Measurements from ENCODE around the gene ATP23. TPM values are rescaled to one million over a fixed set of nuclear protein-coding genes. Genes with fewer than 3 reads are reported as not detected.

Gene ATP23
- total RNA-seq, 1 experiment from 2014 or later: 15.3 TPM

DNA sequence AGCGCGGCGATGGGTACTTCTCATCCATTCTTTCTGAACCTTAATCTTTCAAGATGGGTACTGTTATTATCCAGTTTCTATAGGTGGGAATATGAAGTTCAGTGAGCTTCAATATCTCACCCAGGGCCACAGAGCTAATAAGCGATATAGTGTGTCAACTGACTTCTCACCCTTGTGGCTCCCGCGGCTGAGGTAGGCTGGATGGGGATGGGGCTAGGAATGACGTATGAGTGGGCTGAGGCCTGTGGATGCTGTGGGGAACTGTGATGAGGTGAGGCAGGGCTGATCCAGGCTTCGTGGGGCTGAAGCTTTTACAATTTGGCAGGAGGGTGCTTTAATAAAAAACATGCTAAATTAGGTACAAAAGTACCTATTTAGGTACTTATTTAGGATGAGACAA is 32.9 kb upstream of the ATP23 start:
- no peak for DNase-seq (ENCODE audit: low read depth)

DNA sequence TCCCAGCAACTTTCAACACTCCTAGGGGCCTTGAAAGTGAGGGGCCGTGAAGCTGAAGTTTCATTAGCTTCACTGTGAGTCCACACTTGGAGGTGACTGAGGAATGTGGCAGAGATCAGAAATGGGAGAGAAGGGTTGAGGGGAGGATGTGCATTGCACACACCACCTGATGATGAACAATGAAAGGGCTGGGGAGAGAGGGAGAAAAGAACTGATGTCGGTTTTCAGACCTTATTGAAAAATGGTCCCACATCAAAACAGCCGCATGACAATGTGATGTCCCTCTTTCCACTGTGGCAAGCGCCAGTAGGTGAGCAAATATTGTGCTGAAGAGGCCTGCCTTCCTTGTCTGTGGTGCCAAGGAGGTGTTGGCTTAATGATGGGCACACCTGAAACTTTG is 32.3 kb upstream of the ATP23 start:
- DNase-seq (ENCODE audit: low read depth): no peak

DNA sequence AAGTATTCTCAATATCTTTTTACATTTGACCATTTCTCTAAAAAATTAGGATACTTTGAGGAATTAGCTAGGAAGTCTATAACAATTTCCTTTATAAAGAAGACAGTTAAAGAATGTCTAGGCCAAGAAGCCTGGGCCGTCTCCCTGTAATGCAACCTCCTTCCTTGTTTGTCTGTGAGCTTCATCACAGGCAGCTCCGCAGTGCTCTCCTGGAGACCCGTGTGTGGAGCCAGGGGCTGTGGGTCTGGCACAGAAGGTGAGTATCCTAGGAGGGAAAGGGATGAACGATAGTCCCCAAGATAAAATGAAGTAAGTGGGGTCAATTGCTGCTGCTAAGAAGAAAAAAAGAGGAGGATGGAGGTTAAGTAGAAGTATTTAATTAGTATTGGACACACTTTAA is 31.8 kb upstream of the ATP23 start:
- no peak for DNase-seq (ENCODE audit: low read depth)

DNA sequence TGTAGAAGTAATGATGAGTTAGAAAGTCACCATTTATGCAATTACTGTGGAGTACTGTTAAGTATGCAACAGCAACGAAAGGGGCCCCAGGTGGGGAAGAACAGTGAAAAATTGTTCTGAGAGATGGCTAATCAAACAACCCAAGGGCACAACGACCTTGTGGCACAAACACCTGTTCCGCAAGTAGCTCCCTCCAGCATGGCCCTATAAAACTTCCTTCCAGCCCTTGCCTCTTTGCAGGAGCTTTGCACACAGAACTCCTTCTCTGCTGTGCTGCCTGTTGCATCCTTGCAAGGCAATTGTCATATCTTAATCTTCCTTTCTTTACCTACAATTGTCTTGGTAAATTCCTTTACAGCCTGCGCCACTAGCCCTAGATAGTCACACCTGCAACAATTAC is 23.2 kb upstream of the ATP23 start:
- DNase-seq (ENCODE audit: low read depth): no peak

DNA sequence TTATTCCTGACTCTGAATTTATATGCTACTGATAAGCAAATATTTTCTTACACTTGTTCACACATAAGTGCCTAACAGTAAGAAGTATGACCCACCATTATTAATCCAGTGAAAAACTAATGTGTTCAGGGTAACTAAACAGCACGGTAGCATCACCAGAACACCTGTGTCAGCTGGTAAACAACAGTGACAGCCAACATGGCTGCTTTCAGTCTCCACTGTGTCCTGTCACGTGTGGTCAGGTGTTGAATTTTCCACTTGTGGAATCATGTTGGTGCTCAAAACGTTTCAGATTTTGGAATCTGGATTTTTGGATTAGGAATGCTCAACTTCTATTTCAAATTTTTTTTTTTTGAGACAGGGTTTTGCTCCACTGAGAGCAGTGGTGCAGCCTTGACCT is 14.3 kb upstream of the ATP23 start:
- no peak for DNase-seq (ENCODE audit: low read depth)

DNA sequence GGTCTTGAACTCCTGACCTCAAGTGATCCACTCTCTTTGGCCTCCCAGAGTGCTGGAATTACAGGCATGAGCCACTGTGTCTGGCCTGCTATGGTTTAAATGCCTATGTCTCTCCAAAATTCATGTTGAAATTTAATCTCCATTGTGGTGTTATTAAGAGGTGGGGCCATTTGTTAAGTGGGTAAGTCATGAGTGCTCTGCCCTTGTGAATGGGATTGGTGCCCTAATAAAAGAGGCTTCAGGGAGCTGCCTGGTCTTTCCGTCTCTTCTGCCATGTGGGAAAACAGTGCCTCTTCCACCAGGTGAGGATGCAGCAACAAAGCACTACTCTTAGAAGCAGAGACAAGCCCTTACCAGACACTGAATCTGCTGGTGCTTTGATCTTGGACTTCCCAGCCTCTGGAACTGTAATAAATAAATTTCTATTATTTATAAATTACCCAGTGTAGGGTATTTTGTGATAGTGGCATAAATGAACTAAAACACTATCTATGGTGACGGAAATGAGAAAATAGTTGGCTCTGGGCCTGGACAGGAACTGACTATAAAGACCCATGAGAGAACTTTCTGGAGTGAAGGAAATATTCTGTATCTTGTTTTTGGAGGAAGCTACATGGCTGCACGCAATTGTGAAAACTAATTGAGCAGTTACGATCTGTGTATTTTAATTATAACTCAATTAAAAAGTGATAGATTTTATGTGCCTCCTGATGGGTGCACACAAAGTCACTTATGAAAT is 12.1 kb upstream of the ATP23 start:
- no peak for DNase-seq (ENCODE audit: low read depth)

DNA sequence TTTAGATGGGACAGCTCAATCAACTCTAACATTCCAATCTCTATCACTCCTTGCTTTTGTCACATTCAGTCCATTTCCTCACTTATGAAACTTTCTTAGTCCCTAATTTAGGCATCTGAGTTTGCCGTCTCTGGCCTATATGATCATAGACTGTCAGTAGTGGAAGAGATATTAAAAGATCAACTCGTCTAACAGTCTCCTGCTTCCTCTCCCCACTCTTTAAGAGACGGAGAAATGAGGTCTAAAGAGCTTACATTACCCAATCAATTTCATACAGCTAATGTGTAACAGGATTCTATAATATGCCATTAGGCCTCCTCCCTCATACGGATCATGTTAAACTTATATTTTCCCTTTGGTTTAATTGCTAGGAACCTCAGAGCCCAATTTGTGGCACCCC is 6.5 kb upstream of the ATP23 start:
- no peak for DNase-seq (ENCODE audit: low read depth)

DNA sequence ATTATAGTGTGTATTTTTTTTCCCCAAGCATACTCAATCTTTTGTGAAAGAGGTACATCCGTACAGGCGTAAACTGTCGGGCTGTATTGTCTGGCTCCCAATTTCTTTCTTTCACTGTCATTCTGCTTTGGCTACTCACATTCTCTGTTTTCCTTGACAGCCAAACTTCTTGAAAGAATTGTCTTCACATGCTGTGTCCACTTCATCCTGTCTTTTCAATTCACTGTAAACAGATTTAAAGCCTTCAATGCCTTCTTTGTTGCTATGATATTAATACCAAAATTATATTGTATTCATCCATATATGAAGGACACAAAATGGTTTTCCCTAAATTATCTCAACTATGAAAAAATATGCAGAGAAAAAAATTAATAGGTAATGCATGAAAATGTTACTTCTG is 6.0 kb upstream of the ATP23 start:
- no peak for DNase-seq (ENCODE audit: low read depth)

DNA sequence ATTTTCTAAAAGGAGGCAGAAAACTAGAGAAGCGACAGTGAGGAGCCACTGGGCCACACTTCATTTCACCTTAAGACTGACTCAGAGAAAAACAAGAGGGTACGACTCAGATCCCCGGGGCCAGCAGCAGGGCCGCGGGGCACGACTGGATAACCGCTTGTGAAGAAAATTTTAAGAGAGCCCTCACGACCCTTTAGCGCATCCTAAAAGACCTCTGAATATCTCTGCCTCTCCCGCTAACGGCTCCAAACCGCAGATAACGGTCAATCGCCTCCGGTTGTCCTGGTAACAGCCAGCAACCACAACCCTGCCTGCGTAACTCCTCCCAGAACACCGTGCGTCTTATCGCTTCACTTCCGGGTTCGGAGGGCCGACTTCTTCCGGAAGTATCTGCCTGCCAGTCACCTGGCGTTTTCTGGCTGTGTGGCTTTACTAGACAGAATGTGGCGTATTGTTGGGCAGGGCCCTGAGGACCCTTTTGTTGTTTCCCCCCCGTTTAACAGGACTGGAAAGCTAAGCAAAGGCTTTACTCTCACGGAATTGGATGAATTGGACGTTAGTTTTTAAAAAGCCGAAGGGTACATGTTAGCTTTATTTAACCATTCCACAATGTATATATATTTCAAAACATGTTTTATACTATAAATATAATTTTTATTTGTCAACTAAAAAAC is 5.4 kb upstream of the ATP23 start:
- DNase-seq (ENCODE audit: low read depth): peak; percentile 96

DNA sequence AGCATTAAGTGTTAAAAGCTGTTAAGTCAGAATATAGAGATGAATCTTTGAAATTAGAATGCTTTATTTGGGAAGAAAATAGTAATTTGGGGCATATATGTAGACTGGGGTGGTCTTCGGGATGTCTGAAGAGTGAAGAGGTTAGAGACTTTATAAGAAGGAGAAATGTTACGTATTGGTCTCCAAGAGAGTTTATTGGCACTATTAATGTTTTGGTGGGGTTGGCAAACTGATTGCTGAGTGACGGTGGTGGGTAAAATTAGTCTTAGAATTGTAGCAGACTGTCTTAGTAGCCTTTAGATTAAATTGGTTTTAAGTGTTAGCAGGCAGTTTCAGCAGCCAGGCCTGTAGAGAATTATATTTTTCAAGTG is 4.9 kb upstream of the ATP23 start:
- DNase-seq (ENCODE audit: low read depth): no peak

DNA sequence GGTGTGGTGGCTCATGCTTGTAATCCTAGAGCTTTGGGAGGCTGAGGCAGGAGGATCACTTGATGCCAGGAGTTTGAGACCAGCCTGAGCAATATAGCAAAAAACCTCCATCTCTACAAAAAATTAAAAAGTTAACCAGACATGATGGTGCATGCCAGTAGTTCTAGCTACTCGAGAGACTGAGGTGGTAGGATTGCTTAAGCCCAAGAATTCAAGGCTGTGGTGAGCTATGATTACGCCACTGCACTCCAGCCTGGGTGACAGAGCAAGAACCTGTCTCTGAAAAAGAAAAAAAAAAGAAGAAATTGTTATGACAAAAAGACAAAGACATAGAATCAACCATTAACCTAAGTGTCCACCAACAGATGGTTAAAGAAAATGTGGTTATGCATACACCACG is 2.1 kb upstream of the ATP23 start:
- DNase-seq (ENCODE audit: low read depth): no peak

DNA sequence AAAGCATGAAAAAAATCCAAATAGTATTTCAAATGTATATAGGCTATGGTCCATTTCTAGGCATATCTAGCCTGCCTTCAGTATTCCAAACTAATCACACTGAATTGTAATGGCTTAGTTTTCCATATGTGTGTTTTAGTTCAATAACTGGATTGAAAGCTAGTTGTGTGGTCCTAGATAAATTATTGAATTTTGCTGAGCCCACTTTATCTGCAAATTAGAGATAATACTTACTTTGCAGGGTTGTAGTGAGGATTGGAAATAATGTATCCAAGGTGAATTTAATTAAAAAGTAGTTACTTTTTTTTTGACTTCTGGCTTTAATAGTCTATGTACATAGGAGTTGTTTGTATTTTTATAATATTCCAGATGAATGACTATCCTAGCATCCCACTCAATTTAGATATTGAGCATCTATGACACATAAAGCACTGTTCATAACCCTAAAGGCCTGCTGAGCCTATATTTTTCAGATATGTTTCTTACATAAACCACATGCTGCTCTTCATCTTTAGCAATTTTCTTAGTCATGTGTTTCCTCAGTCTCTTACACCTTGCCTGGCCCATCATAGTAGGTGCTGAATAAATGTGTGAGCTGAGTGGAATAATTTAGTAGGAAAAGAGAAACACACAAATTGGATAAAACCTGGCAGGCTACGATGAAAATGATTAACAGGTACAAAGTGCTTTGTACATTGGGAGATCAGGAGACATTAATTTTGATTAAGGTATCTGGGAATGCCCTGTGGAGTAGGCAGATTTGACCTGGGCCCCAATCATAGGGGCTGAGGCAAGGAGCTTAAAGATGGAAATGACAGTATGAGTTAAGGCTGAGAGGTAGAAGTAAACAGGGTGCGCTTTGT is 1.1 kb upstream of the ATP23 start:
- no peak for DNase-seq (ENCODE audit: low read depth)

DNA sequence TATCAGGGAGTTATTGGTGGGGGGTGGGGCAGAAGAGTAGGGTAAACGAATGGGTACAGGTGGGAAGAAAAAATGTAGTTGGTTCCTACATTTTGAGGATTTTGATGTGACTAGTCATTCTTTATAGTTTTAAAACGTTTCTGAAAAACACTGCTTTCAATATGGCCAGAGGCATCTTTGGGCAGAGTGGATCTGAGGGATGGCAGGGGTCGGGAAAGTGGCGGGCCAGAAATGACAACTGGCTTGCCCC is 527 bp upstream of the ATP23 start:
- no peak for DNase-seq (ENCODE audit: low read depth)

DNA sequence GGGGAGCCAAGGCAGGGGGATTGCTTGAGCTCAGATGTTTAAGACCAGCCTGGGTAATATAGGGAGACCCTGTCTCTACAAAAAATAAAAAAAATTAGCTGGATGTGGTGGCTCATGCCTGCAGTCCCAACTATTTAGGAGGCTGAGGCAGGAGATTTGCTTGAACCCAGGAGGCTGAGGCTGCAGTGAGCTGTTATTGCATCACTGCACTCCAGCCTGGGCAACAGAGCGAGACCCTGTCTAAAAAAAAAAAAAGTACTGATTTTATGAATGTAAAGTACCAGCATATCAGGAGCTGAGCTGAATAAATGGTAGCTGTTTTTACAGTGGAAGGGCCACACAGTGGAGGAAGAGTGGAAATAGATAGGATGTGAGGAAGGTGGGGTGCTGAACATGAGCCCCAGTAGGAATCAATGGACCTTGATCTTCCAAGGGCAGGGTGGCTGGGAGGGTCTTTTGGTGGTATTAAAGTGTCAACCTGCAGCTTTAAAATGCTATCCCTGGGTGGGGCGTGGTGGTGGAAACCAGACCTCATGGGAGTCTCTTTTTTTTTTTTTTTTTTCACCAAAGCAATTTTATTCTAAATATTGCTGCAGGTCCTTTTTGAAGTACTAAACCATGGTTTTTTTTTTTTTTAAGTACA is 2.2 kb downstream of the ATP23 start:
- DNase-seq (ENCODE audit: low read depth): no peak

DNA sequence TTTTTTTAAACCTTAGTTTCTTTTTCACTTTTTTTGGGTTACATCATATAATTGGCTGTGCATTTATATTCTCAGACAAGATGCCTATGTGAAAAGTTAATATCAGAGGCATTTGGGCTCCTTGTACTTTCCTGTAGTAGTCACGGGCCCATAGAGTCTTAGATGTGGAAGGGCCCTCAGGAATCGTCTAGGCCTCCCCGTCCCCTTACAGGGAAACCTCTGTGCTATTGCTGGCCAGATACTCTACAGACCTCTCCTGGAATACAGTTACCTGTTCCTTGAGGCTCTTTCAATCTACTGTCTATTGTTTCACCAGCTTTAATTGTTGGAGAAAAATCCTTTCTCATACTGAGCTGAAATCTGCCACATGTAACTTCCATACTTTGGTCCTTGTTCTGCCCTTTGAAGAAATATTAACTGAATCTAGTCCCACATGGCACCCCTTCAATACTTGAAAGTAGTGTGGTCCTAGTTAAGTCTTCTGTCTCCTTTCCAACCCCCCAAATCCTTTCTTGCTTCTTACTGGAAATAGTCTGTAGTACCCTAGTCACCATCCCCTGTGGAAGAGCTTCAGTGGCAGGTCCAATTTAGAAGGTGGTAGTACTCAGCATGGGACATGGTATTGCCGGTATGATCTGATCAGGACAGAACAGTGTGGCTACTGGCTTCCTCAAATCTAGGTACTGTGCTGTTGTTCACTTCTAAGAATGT is 3.1 kb downstream of the ATP23 start:
- no peak for DNase-seq (ENCODE audit: low read depth)

DNA sequence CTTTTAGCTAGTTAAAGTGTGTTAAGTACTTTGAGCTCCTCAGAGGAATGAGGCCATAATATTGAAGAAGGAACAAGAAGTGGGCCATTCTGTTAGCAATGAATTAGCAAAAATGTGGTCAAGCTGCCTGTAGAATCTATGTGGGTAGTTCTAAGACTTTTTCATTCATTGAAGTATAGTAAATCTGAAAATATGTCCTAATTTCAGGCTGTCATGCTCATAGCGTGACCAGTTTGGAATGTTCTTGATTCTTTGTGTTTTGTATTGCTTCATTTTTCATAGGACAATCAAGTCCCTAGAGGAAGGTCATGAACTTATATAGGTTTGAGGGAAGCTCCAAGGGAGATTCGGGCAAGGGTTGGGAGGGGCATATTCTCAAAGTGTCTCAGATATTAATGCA is 11.4 kb downstream of the ATP23 start:
- DNase-seq (ENCODE audit: low read depth): no peak

DNA sequence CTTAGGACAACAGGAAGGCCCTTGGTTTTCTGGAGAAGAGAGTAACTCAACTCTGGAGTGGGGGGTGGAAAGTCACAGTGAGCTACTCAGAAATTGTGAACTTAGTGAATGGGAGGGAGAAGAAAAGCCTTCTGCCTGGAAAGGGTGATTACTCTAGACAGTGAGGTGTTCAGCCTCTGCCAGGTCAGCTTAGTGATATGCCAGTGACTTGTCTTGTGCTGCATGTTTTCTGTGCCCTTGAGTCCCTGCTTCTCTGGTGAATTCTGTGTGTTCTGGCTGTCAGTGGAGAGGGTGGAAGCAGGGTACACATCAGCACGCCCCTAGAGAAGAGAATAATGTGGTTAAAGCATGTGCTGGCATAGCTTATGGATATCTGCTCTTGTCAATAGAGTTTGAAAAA is 13.4 kb downstream of the ATP23 start:
- DNase-seq (ENCODE audit: low read depth): no peak

DNA sequence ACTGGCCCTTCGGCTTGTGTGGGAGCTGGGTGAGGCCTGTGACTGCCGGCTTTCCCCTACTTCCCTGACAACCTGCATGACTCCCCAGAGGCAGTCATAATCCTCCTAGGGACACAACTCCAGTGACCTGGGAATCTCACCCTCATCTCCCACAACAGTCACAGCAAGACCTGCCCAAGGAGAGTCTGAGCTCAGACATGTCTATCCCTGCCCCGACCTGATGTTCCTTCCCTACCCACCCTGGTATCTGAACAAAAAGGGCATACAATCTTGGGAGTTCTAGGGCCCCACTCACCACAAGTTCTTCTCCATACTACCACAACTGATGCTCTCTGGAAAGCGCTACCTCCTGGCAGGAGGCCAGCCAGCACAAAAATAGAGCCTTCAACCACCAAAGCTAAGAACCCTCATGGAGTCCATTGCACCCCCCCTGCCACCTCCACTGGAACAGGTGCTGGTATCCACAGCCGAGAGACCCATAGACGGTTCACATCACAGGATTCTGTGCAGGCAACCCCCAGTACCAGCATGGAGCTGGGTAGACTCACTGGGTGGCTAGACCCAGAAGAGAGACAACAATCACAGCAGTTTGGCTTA is 16.8 kb downstream of the ATP23 start:
- DNase-seq (ENCODE audit: low read depth): no peak

DNA sequence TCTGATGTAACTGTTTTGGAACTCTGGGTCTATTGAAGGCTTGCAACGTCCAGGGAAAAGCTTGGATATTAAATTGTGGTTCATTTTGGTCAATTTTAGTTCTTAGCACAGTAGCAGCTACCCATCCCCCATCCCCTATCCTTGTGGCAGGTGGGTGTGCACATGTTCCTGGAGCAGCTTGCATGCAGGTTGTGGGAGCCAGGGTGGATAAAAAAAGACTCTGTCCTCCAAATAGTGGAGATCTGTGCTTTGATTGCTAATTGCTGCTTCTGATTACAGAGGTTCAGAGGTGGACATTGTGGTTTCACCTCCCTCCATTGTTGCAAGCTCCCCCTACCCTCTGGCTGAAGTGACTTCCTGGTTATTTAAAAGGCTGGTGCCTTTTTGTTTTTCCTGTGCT is 23.1 kb downstream of the ATP23 start:
- no peak for DNase-seq (ENCODE audit: low read depth)

DNA sequence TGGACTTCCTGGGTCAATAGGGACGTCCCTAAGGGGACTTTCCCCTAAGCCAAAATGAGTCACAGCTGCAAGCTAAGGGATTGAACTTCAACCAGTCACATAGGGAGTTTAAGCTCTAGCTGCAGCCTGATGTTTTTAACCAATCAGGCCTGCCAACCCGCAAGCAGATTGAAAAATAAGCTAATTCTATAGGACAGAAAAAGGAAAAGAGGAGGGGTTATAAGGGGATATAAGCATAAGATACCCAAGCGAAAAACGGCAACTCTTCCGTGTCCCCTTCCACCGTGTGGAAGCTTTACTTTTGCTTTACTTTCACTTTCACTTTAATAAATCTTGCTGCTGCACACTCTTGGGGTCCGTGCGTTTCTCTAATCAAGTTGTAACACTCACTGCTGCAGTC is 24.4 kb downstream of the ATP23 start:
- DNase-seq (ENCODE audit: low read depth): peak; percentile 52

DNA sequence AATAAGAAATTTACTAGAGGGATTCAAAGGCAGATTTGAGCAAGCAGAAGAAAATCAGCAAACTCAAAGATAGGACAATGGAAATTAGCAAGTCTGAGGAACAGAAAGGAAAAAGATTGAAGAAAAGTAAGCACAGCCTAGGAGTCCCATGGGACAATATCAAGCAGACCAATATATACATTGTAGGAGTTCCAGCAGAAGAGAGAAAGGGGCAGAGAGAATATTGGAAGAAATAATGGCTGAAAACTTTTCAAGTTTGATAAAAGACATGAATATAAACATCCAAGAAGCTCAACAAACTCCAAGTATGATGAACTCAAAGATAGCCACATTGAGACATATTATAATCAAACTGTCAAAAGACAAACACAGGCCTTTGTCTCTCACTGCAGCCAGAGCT is 25.2 kb downstream of the ATP23 start:
- DNase-seq (ENCODE audit: low read depth): no peak
